ENCODE results near the gene SYT6. TPM values are rescaled to one million over a fixed set of nuclear protein-coding genes. Genes with fewer than 3 reads are reported as not detected.

The SYT6 gene
- total RNA-seq, 2 experiments from 2014 or later: not detected

DNA sequence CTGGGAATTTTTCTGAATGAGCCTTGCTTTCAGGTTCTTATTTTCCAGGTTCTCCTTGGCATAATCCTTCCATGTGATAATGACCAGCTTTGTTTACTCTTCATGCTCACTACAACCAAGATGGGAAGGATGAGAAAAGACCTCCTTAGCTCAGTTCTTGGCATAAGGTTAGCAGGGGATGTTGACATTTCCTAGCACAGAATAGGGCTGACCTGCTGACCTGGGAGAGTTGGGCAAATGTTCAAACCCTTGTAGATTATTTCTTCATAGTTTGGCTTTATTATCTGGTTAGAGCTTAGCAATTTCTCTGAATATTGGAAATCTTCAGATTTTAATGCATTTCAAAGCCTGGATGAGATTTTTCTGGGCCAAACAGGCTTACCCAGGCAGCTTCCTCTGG, 23.6 kb upstream of the SYT6 start:
- Mint-ChIP-seq H3K27me3 (no peaks in the 10 kb centered on the region), H3K4me3 (no peak overlapping the region), H3K9me3 (ENCODE audit: low read depth) (no peaks in the 10 kb centered on the region), H3K27ac (no peak overlapping the region), H3K36me3 (ENCODE audit: low read depth) (no peaks in the 10 kb centered on the region), H3K4me1 (no peaks in the 10 kb centered on the region)
- intact Hi-C loops (cut with DNase I, micrococcal nuclease): no loop called here
- ATAC-seq (no peak), DNase-seq (no peak)
- ChIA-PET POLR2A (no interaction called here), CTCF (interaction anchor here (0.6 kb wide), 1 partner anchor 1861 kb away, joined by 3 read pairs; no protein-coding TSS in a partner anchor)

DNA sequence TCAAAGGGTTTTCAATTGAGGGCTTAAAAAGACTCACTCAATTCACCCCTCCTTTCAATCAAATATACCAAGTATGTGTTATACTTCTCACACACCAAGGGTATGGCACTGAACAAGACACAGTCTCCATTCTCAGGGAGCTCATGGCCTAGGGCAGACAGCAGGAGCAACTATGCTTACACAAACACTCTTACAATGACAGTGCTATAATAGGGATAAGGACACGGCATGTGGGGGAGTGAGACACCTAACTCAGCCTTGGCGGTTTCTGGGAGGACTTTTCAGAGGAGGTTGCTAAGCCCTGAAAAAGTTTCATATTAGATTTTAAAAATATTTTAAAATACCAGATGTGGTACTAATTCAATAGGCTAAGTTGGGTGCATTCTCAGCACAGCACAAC, 22.7 kb upstream of the SYT6 start:
- ChIA-PET POLR2A (no interaction called here), CTCF (no interaction called here)
- Mint-ChIP-seq H3K27me3 (no peaks in the 10 kb centered on the region), H3K36me3 (ENCODE audit: low read depth) (no peaks in the 10 kb centered on the region), H3K27ac (no peak overlapping the region), H3K4me3 (no peak overlapping the region), H3K9me3 (ENCODE audit: low read depth) (no peaks in the 10 kb centered on the region), H3K4me1 (no peaks in the 10 kb centered on the region)
- no peak for ATAC-seq
- no peak for DNase-seq
- intact Hi-C loops (cut with DNase I, micrococcal nuclease): no loop called here

DNA sequence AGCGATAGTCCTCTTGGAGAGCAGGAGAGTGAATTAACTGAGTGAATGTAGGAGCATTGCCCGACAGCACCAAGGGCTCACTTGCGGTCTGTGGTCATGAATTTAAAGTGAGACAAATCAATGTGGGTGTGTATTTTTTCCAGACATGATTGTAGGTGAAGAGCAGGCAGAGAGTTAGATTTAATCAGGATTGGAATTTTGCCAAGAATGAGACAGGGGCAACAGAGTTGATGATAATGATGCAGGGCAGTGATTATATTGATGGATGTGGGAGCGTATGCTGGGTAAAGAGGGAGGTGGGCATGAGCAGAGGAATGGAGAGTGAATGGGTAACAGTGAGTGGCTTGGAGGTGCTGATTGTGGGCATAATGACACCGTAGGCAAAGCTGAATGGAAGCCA, 20.0 kb upstream of the SYT6 start:
- H3K27ac Mint-ChIP-seq: no peak overlapping the region
- POLR2A ChIA-PET: no interaction called here

DNA sequence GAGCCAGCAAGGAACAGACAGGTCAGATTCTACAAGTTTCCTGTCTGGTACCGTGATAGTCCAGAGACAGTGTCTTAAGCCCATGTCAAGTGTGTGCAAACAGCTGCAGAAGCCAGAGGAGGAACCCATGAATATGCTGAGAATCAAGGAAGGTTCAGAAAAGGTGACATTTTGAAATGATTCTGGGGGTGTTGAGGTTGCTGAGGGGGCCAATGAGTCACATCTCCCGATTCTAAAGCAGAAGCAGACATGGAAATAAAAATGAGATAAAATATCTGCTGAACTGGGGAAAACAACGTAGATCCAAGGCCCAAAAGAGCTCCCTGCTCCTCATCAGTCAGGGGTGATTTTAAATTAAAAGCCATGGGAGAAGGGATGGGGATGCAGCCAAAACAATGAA, 15.8 kb upstream of the SYT6 start:
- no peaks in the 10 kb centered on the region for H3K36me3 Mint-ChIP-seq (ENCODE audit: low read depth)
- no peak for ATAC-seq
- ChIA-PET CTCF (interaction anchor here (1.4 kb wide), 1 partner anchor 12 kb away, joined by 3 read pairs; no protein-coding TSS in a partner anchor), POLR2A (no interaction called here)
- DNase-seq: no peak
- H3K27me3 Mint-ChIP-seq: no peaks in the 10 kb centered on the region
- no peak overlapping the region for H3K27ac Mint-ChIP-seq
- H3K9me3 Mint-ChIP-seq (ENCODE audit: low read depth): no peaks in the 10 kb centered on the region
- intact Hi-C loops (cut with DNase I, micrococcal nuclease): no loop called here
- H3K4me3 Mint-ChIP-seq: no peak overlapping the region
- no peaks in the 10 kb centered on the region for H3K4me1 Mint-ChIP-seq

More for the DNA sequence above, 20.0 kb upstream of the SYT6 start:
- intact Hi-C loops (cut with DNase I, micrococcal nuclease): no loop called here
- DNase-seq (no peak), ATAC-seq (no peak)
- H3K36me3 Mint-ChIP-seq (ENCODE audit: low read depth): no peaks in the 10 kb centered on the region
- H3K27me3 Mint-ChIP-seq: no peaks in the 10 kb centered on the region
- no peak overlapping the region for H3K4me3 Mint-ChIP-seq
- H3K9me3 Mint-ChIP-seq (ENCODE audit: low read depth): no peaks in the 10 kb centered on the region
- CTCF ChIA-PET: no interaction called here
- H3K4me1 Mint-ChIP-seq: no peaks in the 10 kb centered on the region

DNA sequence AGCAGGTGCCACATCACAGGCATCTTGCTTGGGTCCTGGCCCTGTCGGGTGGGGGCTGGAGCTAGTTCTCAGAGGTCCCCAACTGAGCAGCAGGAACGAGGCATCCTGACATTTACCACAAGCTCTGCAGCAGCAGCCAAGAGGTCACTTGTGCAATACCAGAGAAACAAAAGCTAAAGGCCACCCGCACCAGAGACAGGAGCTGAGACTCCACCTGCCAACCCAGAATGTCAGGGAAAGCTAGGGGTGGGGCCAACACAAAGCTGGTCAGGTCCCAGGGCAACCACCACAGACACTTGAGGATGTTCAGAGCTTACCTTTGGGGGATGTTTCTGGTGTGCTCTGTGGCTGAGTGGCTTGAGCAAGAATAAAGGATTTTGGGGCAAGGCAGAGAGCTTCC, 13.6 kb upstream of the SYT6 start:
- ChIA-PET POLR2A (no interaction called here), CTCF (interaction anchor here (0.7 to 1.0 kb wide), 3 partner anchors 13 to 115 kb away, joined by 3 read pairs; partner anchors contain the start of gene SYT6)
- Mint-ChIP-seq H3K27me3 (peaks cover 3% of the 10 kb centered on the region), H3K27ac (no peak overlapping the region), H3K36me3 (ENCODE audit: low read depth) (no peaks in the 10 kb centered on the region), H3K4me1 (no peaks in the 10 kb centered on the region), H3K4me3 (no peak overlapping the region), H3K9me3 (ENCODE audit: low read depth) (no peaks in the 10 kb centered on the region)
- no peak for ATAC-seq
- intact Hi-C loops (cut with DNase I, micrococcal nuclease): no loop called here
- no peak for DNase-seq

DNA sequence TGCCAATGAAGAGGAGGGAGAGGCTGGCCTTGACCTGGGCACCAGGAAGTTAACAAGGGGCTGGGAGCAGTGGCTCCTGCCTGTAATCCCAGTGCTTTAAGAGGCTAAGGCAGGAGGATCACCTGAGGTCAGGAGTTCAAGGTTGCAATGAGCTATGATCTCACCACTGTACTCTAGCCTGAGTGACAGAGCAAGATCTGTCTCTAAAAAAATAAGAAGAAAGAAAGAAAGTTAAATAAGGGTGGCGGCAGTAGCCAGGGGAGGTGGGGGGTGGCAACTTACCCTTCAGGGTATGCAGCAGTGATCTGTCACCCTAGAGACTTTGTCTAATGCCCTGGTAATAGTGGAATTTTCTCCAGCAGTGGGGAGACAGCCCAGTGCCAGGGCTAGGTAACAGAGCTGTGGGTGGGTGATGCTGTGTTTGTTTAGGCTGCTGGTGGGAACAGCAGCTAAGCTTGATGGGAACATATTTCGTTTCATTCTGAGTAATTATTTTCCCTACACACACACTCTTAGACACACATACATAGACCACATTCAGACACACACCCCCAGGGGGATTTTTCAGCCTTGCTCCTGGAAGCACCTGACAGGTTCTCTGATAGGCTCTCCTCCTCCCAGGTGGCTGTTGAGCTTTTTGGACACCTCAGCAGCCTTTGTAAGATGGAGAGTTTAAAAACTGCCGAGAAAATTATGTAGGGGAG, 11.3 kb upstream of the SYT6 start:
- H3K27ac Mint-ChIP-seq: no peak overlapping the region
- H3K4me1 Mint-ChIP-seq: no peaks in the 10 kb centered on the region
- no peaks in the 10 kb centered on the region for H3K9me3 Mint-ChIP-seq (ENCODE audit: low read depth)
- POLR2A ChIA-PET: interaction anchor here (0.6 kb wide), 1 partner anchor 205 kb away, joined by 3 read pairs; no protein-coding TSS in a partner anchor
- ATAC-seq (peak; percentile 93), DNase-seq (peak; percentile 57)
- intact Hi-C loops (cut with DNase I, micrococcal nuclease): no loop called here
- H3K4me3 Mint-ChIP-seq: no peak overlapping the region
- H3K36me3 Mint-ChIP-seq (ENCODE audit: low read depth): no peaks in the 10 kb centered on the region
- peaks cover 15% of the 10 kb centered on the region for H3K27me3 Mint-ChIP-seq
- CTCF ChIA-PET: interaction anchor here (0.5 to 0.6 kb wide), 2 partner anchors 167 to 185 kb away, joined by 3 read pairs; partner anchors contain the start of gene OLFML3

DNA sequence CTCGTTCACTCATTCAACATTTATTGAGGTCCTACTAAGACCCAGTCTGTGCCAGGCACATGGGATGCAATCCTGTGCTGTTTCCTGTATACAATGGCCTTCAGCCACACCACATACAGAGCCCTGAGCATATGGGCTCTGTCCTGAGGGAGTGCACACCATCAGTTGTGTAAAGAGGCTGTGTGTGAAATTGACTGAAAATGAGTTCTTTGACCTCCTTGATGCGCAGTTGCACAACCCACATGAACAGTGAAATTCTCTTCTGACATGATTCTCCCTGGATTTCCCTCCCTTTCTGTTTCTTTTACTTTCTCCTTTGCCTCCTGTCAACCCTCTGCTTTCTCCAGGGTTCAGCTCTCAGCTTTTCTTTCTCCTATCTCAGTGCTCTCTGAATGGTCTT, 6.3 kb upstream of the SYT6 start:
- Mint-ChIP-seq H3K4me3 (no peak overlapping the region), H3K4me1 (no peaks in the 10 kb centered on the region), H3K27me3 (peaks cover 45% of the 10 kb centered on the region), H3K9me3 (ENCODE audit: low read depth) (no peaks in the 10 kb centered on the region), H3K27ac (no peak overlapping the region), H3K36me3 (ENCODE audit: low read depth) (no peaks in the 10 kb centered on the region)
- ATAC-seq (no peak), DNase-seq (no peak)
- intact Hi-C loops (cut with DNase I, micrococcal nuclease): loop anchor here in 1 of 2 experiments (10.0 kb wide), 1 partner anchor 185 kb away; the partner anchor contains the start of gene OLFML3
- CTCF ChIA-PET: no interaction called here
- POLR2A ChIA-PET: no interaction called here

DNA sequence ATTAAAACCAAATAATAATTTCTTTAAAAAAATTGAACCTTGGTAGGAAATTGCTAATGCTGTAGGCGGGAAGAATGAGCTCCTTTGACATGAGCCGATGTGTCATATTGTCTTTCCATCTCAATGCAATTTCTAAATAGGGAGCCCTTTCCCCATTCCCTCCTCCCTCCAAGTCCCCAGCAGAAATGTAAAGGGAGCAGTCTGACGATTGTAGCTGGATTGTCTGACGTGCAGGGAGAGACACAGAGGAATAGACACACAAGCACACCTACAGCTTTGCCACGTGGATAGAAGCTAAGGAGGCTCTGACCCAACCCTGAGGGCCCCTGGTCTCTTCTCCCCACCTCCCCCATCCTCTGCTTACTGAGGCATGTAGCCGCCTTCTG, 3.6 kb upstream of the SYT6 start:
- Mint-ChIP-seq H3K36me3 (ENCODE audit: low read depth) (no peaks in the 10 kb centered on the region), H3K9me3 (ENCODE audit: low read depth) (no peaks in the 10 kb centered on the region), H3K27me3 (peaks cover 52% of the 10 kb centered on the region), H3K27ac (no peak overlapping the region), H3K4me3 (no peak overlapping the region), H3K4me1 (peaks cover 10% of the 10 kb centered on the region)
- ATAC-seq (no peak), DNase-seq (no peak)
- ChIA-PET CTCF (interaction anchor here (0.7 to 1.3 kb wide), 2 partner anchors 12 to 161 kb away, joined by 3 read pairs; no protein-coding TSS in a partner anchor), POLR2A (interaction anchor here (0.6 kb wide), 1 partner anchor 111 kb away, joined by 4 read pairs; no protein-coding TSS in a partner anchor)
- intact Hi-C loops (cut with DNase I, micrococcal nuclease): loop anchor here in 1 of 2 experiments (10.0 kb wide), 1 partner anchor 182 kb away; the partner anchor contains the start of gene OLFML3

DNA sequence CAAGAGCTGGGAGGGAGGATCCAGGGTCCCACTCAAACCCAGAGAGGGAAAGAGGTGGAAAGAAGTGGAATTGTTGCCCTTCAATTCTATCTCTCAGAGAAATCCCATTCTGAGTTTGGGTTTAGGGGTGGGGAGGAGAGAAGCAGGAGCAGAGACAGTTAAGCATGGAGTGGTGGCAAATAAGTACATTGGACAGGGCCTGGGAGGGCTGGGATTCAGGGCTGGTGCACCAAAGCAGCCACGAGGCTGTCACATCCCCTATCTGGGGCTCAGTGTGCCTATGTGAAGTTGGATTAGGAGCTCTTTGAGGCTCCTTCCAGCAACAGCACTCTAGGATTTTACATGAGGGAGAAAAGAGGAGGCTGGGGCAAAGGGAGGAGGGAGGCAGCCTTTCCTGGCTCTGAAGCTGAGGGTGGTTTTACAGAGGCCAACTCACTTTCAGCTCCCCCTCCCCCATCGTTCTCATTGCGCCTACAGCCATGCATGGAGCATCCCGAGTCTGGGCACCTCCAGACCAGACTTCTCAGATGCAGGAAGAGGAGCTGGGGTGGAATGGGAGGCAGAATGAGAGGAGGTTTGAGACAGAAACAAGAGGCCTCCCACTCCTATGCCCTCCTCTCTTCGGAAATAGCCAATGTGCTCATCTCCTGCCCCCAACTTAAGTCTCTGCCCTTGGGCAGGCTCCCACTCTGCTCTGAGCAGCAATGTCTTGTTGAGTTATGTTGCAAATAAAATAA, 3.0 kb upstream of the SYT6 start:
- no peaks in the 10 kb centered on the region for H3K36me3 Mint-ChIP-seq (ENCODE audit: low read depth)
- ATAC-seq (no peak), DNase-seq (no peak)
- peaks cover 57% of the 10 kb centered on the region for H3K27me3 Mint-ChIP-seq
- ChIA-PET POLR2A (interaction anchor here (0.6 kb wide), 1 partner anchor 112 kb away, joined by 4 read pairs; no protein-coding TSS in a partner anchor), CTCF (interaction anchor here (0.7 kb wide), 1 partner anchor 162 kb away, joined by 3 read pairs; no protein-coding TSS in a partner anchor)
- H3K4me3 Mint-ChIP-seq: no peak overlapping the region
- peaks cover 10% of the 10 kb centered on the region for H3K4me1 Mint-ChIP-seq
- intact Hi-C loops (cut with DNase I, micrococcal nuclease): loop anchor here in 1 of 2 experiments (10.0 kb wide), 1 partner anchor 182 kb away; the partner anchor contains the start of gene OLFML3
- no peaks in the 10 kb centered on the region for H3K9me3 Mint-ChIP-seq (ENCODE audit: low read depth)
- no peak overlapping the region for H3K27ac Mint-ChIP-seq

DNA sequence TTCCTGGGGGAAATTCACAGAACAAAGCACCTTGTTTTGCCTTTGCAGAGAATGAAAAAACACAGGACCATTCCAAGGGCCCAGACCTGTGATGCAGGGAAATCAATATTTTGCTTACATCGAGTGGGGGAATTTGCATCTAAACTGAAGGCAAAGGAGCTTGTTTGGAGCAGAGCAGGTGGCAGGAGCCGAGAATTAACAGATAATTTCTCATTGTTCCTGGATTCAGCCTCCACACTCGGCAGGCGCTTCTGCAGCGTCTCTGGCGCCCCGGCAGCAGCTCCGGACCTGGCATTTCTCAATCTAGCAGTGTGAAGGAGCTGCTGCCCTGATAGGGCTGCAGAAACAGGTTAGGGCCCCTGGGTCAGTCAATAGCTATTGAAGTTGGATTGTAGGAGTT, 2.0 kb upstream of the SYT6 start:
- Mint-ChIP-seq H3K9me3 (ENCODE audit: low read depth) (no peaks in the 10 kb centered on the region), H3K36me3 (ENCODE audit: low read depth) (no peaks in the 10 kb centered on the region), H3K27me3 (peaks cover 60% of the 10 kb centered on the region), H3K27ac (no peak overlapping the region), H3K4me3 (no peak overlapping the region), H3K4me1 (peaks cover 10% of the 10 kb centered on the region)
- ChIA-PET POLR2A (no interaction called here), CTCF (interaction anchor here (0.5 kb wide), 1 partner anchor 47 kb away, joined by 3 read pairs; no protein-coding TSS in a partner anchor)
- no peak for DNase-seq
- ATAC-seq: no peak
- intact Hi-C loops (cut with DNase I, micrococcal nuclease): loop anchor here in 1 of 2 experiments (10.0 kb wide), 1 partner anchor 181 kb away; the partner anchor contains the start of gene OLFML3

DNA sequence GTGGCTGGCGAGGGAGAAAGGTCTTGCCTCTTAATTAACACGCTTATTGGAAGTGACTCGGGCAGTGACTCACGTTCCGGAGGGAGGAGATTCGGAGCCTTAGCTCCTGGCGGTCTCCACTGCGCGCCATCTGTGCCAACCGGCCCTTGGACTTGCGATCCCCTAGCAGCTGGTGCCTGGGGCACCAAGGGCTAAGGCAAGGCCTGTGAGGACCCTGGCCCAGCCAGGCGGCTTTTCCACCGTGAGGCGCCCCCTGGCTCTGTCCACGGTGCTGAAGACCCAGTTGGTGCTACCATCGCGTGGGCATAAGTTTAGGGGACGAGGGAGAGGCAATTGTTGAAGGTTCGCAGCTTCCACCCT, 1.3 kb upstream of the SYT6 start:
- H3K9me3 Mint-ChIP-seq (ENCODE audit: low read depth): no peaks in the 10 kb centered on the region
- H3K27ac Mint-ChIP-seq: no peak overlapping the region
- no peaks in the 10 kb centered on the region for H3K36me3 Mint-ChIP-seq (ENCODE audit: low read depth)
- intact Hi-C loops (cut with DNase I, micrococcal nuclease): loop anchor here in 1 of 2 experiments (10.0 kb wide), 1 partner anchor 180 kb away; the partner anchor contains the start of gene OLFML3
- DNase-seq: peak; percentile 39
- H3K4me1 Mint-ChIP-seq: peaks cover 10% of the 10 kb centered on the region
- POLR2A ChIA-PET: no interaction called here
- H3K27me3 Mint-ChIP-seq: peaks cover 60% of the 10 kb centered on the region
- H3K4me3 Mint-ChIP-seq: no peak overlapping the region
- CTCF ChIA-PET: interaction anchor here (0.6 to 1.4 kb wide), 3 partner anchors 12 to 320 kb away, joined by 3 to 4 read pairs (median 3); no protein-coding TSS in a partner anchor
- peak; percentile 23 for ATAC-seq

Measured in activated CD4-positive, alpha-beta T cell treated with anti-CD3 and anti-CD28 coated beads for 36 hours (primary cell).